Measurements from ENCODE around the gene PANX1. TPM values are rescaled to one million over a fixed set of nuclear protein-coding genes. Genes with fewer than 3 reads are reported as not detected.

PANX1 gene
- total and polyA plus RNA-seq, 2 donors (not counting 1 experiment from before 2014, with no cell fraction given): 4.2 to 10.3 TPM

DNA sequence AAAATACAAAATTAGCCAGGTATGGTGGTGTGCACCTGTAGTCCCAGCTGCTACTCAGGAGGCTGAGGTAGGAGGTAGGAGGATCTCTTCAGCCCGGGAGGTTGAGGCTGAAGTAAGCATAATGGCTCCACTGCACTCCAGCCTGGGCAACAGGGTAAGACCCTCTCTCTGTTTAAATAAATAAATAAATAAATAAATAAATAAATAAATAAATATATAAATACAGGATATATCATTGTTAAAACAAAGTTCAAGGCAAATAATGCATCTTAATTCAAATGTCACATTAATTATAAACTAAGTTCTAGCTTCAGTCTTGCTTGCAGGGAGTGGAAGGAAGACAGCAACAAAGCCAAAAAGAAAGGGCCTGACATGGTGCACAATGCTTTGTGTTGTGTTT, 44.5 kb upstream of the PANX1 start:
- ChIA-PET POLR2A (no interaction called here), CTCF (no interaction called here)
- WGBS (ENCODE audit: insufficient coverage): no CpG with 5 or more reads among the region's 1 CpG
- H3K4me2 ChIP-seq (replicated peaks; ENCODE audit: low read depth, low read length, poor library complexity, severe bottlenecking): no peak overlapping the region
- H3K27me3 ChIP-seq (replicated peaks in 1 of 4; ENCODE audit: control extremely low read depth in 1 of 4, control insufficient read depth in 3 of 4, insufficient read depth in 4 of 4, low read length in 3 of 4): no peaks in the 10 kb centered on the region
- H2AFZ ChIP-seq (ENCODE audit: insufficient read depth, low read depth, low read length, poor library complexity, severe bottlenecking): no peak overlapping the region
- Mint-ChIP-seq H3K9me3 (ENCODE audit: insufficient read depth) (peaks cover 2% of the 10 kb centered on the region), H3K4me3 (no peak overlapping the region), H3K27ac (no peak overlapping the region), H3K27me3 (peaks cover 18% of the 10 kb centered on the region), H3K4me1 (no peaks in the 10 kb centered on the region)
- H4K20me1 ChIP-seq (ENCODE audit: control insufficient read depth, insufficient read depth, low read length, poor library complexity, severe bottlenecking): no peaks in the 10 kb centered on the region
- TF ChIP-seq, protein P1, sequence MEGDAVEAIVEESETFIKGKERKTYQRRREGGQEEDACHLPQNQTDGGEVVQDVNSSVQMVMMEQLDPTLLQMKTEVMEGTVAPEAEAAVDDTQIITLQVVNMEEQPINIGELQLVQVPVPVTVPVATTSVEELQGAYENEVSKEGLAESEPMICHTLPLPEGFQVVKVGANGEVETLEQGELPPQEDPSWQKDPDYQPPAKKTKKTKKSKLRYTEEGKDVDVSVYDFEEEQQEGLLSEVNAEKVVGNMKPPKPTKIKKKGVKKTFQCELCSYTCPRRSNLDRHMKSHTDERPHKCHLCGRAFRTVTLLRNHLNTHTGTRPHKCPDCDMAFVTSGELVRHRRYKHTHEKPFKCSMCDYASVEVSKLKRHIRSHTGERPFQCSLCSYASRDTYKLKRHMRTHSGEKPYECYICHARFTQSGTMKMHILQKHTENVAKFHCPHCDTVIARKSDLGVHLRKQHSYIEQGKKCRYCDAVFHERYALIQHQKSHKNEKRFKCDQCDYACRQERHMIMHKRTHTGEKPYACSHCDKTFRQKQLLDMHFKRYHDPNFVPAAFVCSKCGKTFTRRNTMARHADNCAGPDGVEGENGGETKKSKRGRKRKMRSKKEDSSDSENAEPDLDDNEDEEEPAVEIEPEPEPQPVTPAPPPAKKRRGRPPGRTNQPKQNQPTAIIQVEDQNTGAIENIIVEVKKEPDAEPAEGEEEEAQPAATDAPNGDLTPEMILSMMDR (IDR thresholded peaks at IDR 0.05): no peak
- no peak for TF ChIP-seq EZH2 (IDR thresholded peaks at IDR 0.05; ENCODE audit: borderline replicate concordance, insufficient read depth, low read depth, low read length, poor library complexity, severe bottlenecking)
- H3K4me1 ChIP-seq (ENCODE audit: control insufficient read depth in 2 of 2, insufficient read depth in 2 of 2, low read length in 2 of 2): no peaks in the 10 kb centered on the region
- H3K27ac ChIP-seq (ENCODE audit: low read length in 2 of 2): no peak overlapping the region
- intact Hi-C loops (cut with micrococcal nuclease): no loop called here
- peaks cover 0 to 3% (median 0%) of the 10 kb centered on the region in 3 donors for H3K9me3 ChIP-seq (ENCODE audit: control extremely low read depth in 1 of 3, control insufficient read depth in 2 of 3, insufficient read depth in 1 of 3, low read length in 2 of 3)
- no peaks in the 10 kb centered on the region for H3K36me3 ChIP-seq (replicated peaks in 1 of 2; ENCODE audit: control extremely low read depth in 1 of 2, control insufficient read depth in 1 of 2, extremely low read depth in 1 of 2, insufficient read depth in 2 of 2, low read length in 1 of 2)
- no peak for ATAC-seq (ENCODE audit: low read depth)
- no peak overlapping the region for H3K4me3 ChIP-seq (ENCODE audit: control extremely low read depth in 1 of 5, extremely low read depth in 1 of 5, insufficient read depth in 1 of 5, low read depth in 2 of 5, low read length in 4 of 5)
- DNase-seq: no peak
- no peaks in the 10 kb centered on the region for H3K79me2 ChIP-seq (ENCODE audit: control insufficient read depth, insufficient read depth, low read length)
- H3K9ac ChIP-seq (ENCODE audit: low read length): no peak overlapping the region

DNA sequence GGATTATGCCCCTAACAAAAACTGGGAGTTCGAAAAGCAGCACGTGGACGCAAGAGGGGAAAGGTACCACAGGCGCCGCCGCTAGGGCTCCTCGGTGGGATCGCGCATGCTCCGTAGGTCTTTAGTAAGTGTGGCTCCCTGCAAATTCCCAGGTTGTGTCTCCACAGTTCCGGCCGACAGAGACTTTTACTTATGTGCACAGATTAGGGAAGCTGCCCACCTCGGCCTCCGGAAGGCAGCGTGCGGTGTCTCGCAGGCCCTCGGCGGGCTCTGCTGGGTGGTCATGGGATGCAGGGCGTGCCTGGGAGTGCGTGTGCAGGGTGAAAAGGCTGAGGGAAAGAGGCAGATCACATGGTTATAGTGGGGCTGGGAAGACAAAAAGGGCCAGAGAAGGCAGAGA, 39.7 kb upstream of the PANX1 start:
- Histone ChIP-seq H3K4me1 (ENCODE audit: control insufficient read depth in 2 of 2, insufficient read depth in 2 of 2, low read length in 2 of 2) (no peaks in the 10 kb centered on the region), H3K4me3 (ENCODE audit: control extremely low read depth in 1 of 5, extremely low read depth in 1 of 5, insufficient read depth in 1 of 5, low read depth in 2 of 5, low read length in 4 of 5) (no peak overlapping the region), H3K9me3 (ENCODE audit: control extremely low read depth in 1 of 3, control insufficient read depth in 2 of 3, insufficient read depth in 1 of 3, low read length in 2 of 3) (peaks cover 0 to 6% (median 0%) of the 10 kb centered on the region in 3 donors), H3K27ac (ENCODE audit: low read length in 2 of 2) (no peak overlapping the region), H4K20me1 (ENCODE audit: control insufficient read depth, insufficient read depth, low read length, poor library complexity, severe bottlenecking) (no peaks in the 10 kb centered on the region), H3K27me3 (replicated peaks in 1 of 4; ENCODE audit: control extremely low read depth in 1 of 4, control insufficient read depth in 3 of 4, insufficient read depth in 4 of 4, low read length in 3 of 4) (no peaks in the 10 kb centered on the region), H3K4me2 (replicated peaks; ENCODE audit: low read depth, low read length, poor library complexity, severe bottlenecking) (no peak overlapping the region), H2AFZ (ENCODE audit: insufficient read depth, low read depth, low read length, poor library complexity, severe bottlenecking) (no peak overlapping the region), H3K9ac (ENCODE audit: low read length) (no peak overlapping the region), H3K36me3 (replicated peaks in 1 of 2; ENCODE audit: control extremely low read depth in 1 of 2, control insufficient read depth in 1 of 2, extremely low read depth in 1 of 2, insufficient read depth in 2 of 2, low read length in 1 of 2) (no peaks in the 10 kb centered on the region), H3K79me2 (ENCODE audit: control insufficient read depth, insufficient read depth, low read length) (no peaks in the 10 kb centered on the region)
- POLR2A ChIA-PET: no interaction called here
- 96% methylated on average over 21 of the region's 21 CpGs for WGBS (ENCODE audit: insufficient coverage)
- no peak overlapping the region for H3K27ac Mint-ChIP-seq
- intact Hi-C loops (cut with micrococcal nuclease): no loop called here
- no peaks in the 10 kb centered on the region for H3K4me1 Mint-ChIP-seq
- H3K27me3 Mint-ChIP-seq: peaks cover 7% of the 10 kb centered on the region
- CTCF ChIA-PET: no interaction called here
- no peak for DNase-seq
- no peak for ATAC-seq (ENCODE audit: low read depth)
- TF ChIP-seq EZH2 (IDR thresholded peaks at IDR 0.05; ENCODE audit: borderline replicate concordance, insufficient read depth, low read depth, low read length, poor library complexity, severe bottlenecking): no peak
- TF ChIP-seq, protein P1 (IDR thresholded peaks at IDR 0.05): no peak
- H3K4me3 Mint-ChIP-seq: no peak overlapping the region
- H3K9me3 Mint-ChIP-seq (ENCODE audit: insufficient read depth): peaks cover 2% of the 10 kb centered on the region

All from B cell (primary cell).